ENCODE data around the gene SRP14. TPM values are rescaled to one million over a fixed set of nuclear protein-coding genes. Genes with fewer than 3 reads are reported as not detected.

Gene SRP14
- total RNA-seq, 1 experiment from 2014 or later, result 223 TPM

DNA sequence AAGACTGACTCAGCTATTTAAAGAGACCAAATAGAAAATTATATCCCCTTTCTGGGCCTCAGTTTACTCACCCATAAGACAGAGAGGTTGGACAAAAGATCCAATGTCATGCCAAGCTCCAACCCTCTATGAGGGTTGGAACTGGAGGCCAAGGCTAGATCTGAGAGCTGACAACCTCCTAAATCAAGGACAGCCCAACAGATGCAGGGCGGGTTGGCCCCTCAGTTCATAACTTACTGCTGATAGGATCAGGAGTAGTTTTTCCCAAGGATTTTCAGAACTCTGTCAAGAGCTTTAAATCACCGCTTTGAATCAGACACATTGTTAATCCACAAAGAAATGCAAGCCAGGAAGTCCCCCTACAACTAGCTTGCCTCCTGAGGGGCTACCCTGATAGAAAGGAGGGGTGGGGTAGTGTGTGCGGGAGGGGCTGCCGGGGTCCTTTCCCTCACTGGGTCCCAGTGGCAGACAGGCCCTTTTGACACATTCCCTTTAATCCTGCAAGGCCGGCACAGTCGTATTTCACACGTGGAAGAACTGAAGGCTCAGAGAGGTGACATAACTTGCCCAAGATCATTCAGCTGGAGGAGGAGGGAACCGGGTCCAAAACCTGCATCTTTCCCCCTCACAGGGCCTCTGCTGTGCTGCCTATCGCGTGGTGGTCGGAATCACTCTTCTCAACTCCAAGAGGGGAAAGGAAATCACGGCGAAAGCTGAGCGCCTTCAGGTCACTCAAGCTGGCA is 48.3 kb upstream of the SRP14 start:
- ChIA-PET CTCF (interaction anchor here (1.4 to 1.7 kb wide), 2 partner anchors 17 to 42 kb away, joined by 3 to 5 read pairs; no protein-coding TSS in a partner anchor), POLR2A (interaction anchor here (0.6 to 1.0 kb wide), 4 partner anchors 12 to 227 kb away, joined by 3 to 6 read pairs (median 4); no protein-coding TSS in a partner anchor)
- H3K4me3 ChIP-seq (ENCODE audit: low read depth, low read length), result no peak overlapping the region
- H3K9me3 ChIP-seq, result no peaks in the 10 kb centered on the region
- Mint-ChIP-seq H3K4me1 (ENCODE audit: low read depth, unreplicated experiment) (peaks cover 31% of the 10 kb centered on the region), H3K27me3 (ENCODE audit: insufficient read depth, unreplicated experiment) (no peaks in the 10 kb centered on the region), H3K27ac (ENCODE audit: unreplicated experiment) (peak overlapping the region; percentile 19), H3K4me3 (ENCODE audit: unreplicated experiment) (no peak overlapping the region), H3K36me3 (ENCODE audit: insufficient read depth, unreplicated experiment) (peaks cover 32% of the 10 kb centered on the region), H3K9me3 (ENCODE audit: unreplicated experiment) (no peaks in the 10 kb centered on the region)
- BruUV-seq (replicated peaks), result no TSS peak
- intact Hi-C loops (cut with micrococcal nuclease; ENCODE audit: unreplicated experiment), result no loop called here
- H3K27me3 ChIP-seq (replicated peaks; ENCODE audit: control insufficient read depth, insufficient read depth, low read length), result no peaks in the 10 kb centered on the region
- H3K4me1 ChIP-seq, result peaks cover 80% of the 10 kb centered on the region
- no peak for DNase-seq
- TF ChIP-seq CTCF (IDR thresholded peaks at IDR 0.05; ENCODE audit: insufficient read depth in 1 of 2, low read depth in 1 of 2, low read length in 1 of 2, severe bottlenecking in 1 of 2, unreplicated experiment in 1 of 2), result no peak
- H3K36me3 ChIP-seq (ENCODE audit: control insufficient read depth, insufficient read depth, low read length), result peaks cover 5% of the 10 kb centered on the region

GRCh38 chr15:40085266-40085665 is 46.3 kb upstream of the SRP14 start:
- Histone ChIP-seq H3K27me3 (replicated peaks; ENCODE audit: control insufficient read depth, insufficient read depth, low read length) (no peaks in the 10 kb centered on the region), H3K9me3 (no peaks in the 10 kb centered on the region), H3K4me1 (peaks cover 86% of the 10 kb centered on the region), H3K4me3 (ENCODE audit: low read depth, low read length) (no peak overlapping the region), H3K36me3 (ENCODE audit: control insufficient read depth, insufficient read depth, low read length) (peaks cover 4% of the 10 kb centered on the region)
- peaks cover 42% of the 10 kb centered on the region for H3K4me1 Mint-ChIP-seq (ENCODE audit: low read depth, unreplicated experiment)
- POLR2A ChIA-PET, result no interaction called here
- peak overlapping the region; percentile 25 for H3K27ac Mint-ChIP-seq (ENCODE audit: unreplicated experiment)
- TF ChIP-seq CTCF (IDR thresholded peaks at IDR 0.05; ENCODE audit: insufficient read depth in 1 of 2, low read depth in 1 of 2, low read length in 1 of 2, severe bottlenecking in 1 of 2, unreplicated experiment in 1 of 2), result no peak
- H3K9me3 Mint-ChIP-seq (ENCODE audit: unreplicated experiment), result no peaks in the 10 kb centered on the region
- H3K36me3 Mint-ChIP-seq (ENCODE audit: insufficient read depth, unreplicated experiment), result peaks cover 14% of the 10 kb centered on the region
- no peaks in the 10 kb centered on the region for H3K27me3 Mint-ChIP-seq (ENCODE audit: insufficient read depth, unreplicated experiment)
- H3K4me3 Mint-ChIP-seq (ENCODE audit: unreplicated experiment), result no peak overlapping the region
- intact Hi-C loops (cut with micrococcal nuclease; ENCODE audit: unreplicated experiment), result no loop called here
- CTCF ChIA-PET, result interaction anchor here (0.6 kb wide), 1 partner anchor 314 kb away, joined by 5 read pairs; no protein-coding TSS in a partner anchor
- no TSS peak for BruUV-seq (replicated peaks)
- DNase-seq, result no peak

- no peak for DNase-seq
- POLR2A ChIA-PET, result no interaction called here
- Mint-ChIP-seq H3K36me3 (ENCODE audit: insufficient read depth, unreplicated experiment) (peaks cover 11% of the 10 kb centered on the region), H3K27ac (ENCODE audit: unreplicated experiment) (no peak overlapping the region), H3K4me3 (ENCODE audit: unreplicated experiment) (no peak overlapping the region), H3K9me3 (ENCODE audit: unreplicated experiment) (no peaks in the 10 kb centered on the region), H3K27me3 (ENCODE audit: insufficient read depth, unreplicated experiment) (no peaks in the 10 kb centered on the region), H3K4me1 (ENCODE audit: low read depth, unreplicated experiment) (peaks cover 45% of the 10 kb centered on the region)
- CTCF ChIA-PET, result no interaction called here
- Histone ChIP-seq H3K4me3 (ENCODE audit: low read depth, low read length) (no peak overlapping the region), H3K36me3 (ENCODE audit: control insufficient read depth, insufficient read depth, low read length) (peaks cover 2% of the 10 kb centered on the region; the same call in 1 of the 2 replicates), H3K9me3 (no peaks in the 10 kb centered on the region), H3K4me1 (peaks cover 83% of the 10 kb centered on the region), H3K27me3 (replicated peaks; ENCODE audit: control insufficient read depth, insufficient read depth, low read length) (no peaks in the 10 kb centered on the region)
- no peak for TF ChIP-seq CTCF (IDR thresholded peaks at IDR 0.05; ENCODE audit: insufficient read depth in 1 of 2, low read depth in 1 of 2, low read length in 1 of 2, severe bottlenecking in 1 of 2, unreplicated experiment in 1 of 2)
- no TSS peak for BruUV-seq (replicated peaks)
- intact Hi-C loops (cut with micrococcal nuclease; ENCODE audit: unreplicated experiment), result no loop called here
Measured at GRCh38 chr15:40084650-40085049, 45.7 kb upstream of the SRP14 start.

All from Caco-2 (cell line).